Neural progenitor cell (in vitro differentiated cells): ENCODE measurements around the gene RRAGA. TPM values are rescaled to one million over a fixed set of nuclear protein-coding genes. Genes with fewer than 3 reads are reported as not detected.

Source experiments
- DNase-seq: peaks from one replicate; pipeline ENCODE4 v3.0.0-alpha.2; 2016; ENCODE audit warnings: low spot score
- H2AFZ ChIP-seq: fragments of 200-600 bp; sonication (generic); replicated peaks from 2 replicates; pipeline ENCODE4 v1.6.1; 2016; ENCODE audit warnings: antibody characterized with exemption
- H3F3A ChIP-seq: fragments of 200-600 bp; sonication (generic); 2 replicates; pipeline ENCODE4 v1.6.1; 2016; ENCODE audit warnings: antibody characterized with exemption, low read depth
- H3K27ac ChIP-seq: fragments of 200-600 bp; sonication (generic); 2 replicates; pipeline ENCODE4 v1.5.1; 2016; ENCODE audit warnings: mild to moderate bottlenecking
- H3K27me3 ChIP-seq: fragments of 200-600 bp; sonication (generic); 2 replicates; pipeline ENCODE4 v1.6.1; 2016; ENCODE audit warnings: mild to moderate bottlenecking, moderate library complexity
- H3K36me3 ChIP-seq: fragments of 200-600 bp; sonication (generic); 2 replicates; pipeline ENCODE4 v1.5.1; 2016
- H3K4me1 ChIP-seq: fragments of 200-600 bp; sonication (generic); 2 replicates; pipeline ENCODE4 v1.6.1; 2016; ENCODE audit warnings: mixed run types
- H3K4me2 ChIP-seq: fragments of 200-600 bp; sonication (generic); 2 replicates; pipeline ENCODE4 v1.6.1; 2016
- H3K4me3 ChIP-seq: fragments of 200-600 bp; sonication (generic); 2 replicates; pipeline ENCODE4 v1.5.1; 2016
- H3K79me2 ChIP-seq: fragments of 200-600 bp; sonication (generic); 2 replicates; pipeline ENCODE4 v1.6.1; 2016; ENCODE audit warnings: low read depth
- H3K9ac ChIP-seq: fragments of 200-600 bp; sonication (generic); 2 replicates; pipeline ENCODE4 v1.6.1; 2016
- H3K9me3 ChIP-seq: fragments of 200-600 bp; sonication (generic); 2 replicates; pipeline ENCODE4 v1.5.1; 2016; ENCODE audit warnings: low read depth
- H4K20me1 ChIP-seq: fragments of 200-600 bp; sonication (generic); 2 replicates; pipeline ENCODE4 v1.6.1; 2016; ENCODE audit warnings: low read depth
- H3K27ac Mint-ChIP-seq: 3 replicates; pipeline ENCODE4 v1.8.0; 2021; ENCODE audit warnings: mixed read lengths
- H3K27me3 Mint-ChIP-seq: 2 replicates; pipeline ENCODE4 v1.8.0; 2022; ENCODE audit warnings: low read depth, mild to moderate bottlenecking, inconsistent platforms, moderate library complexity, mixed read lengths; ENCODE audit not compliant: insufficient read depth
- H3K36me3 Mint-ChIP-seq: 3 replicates; pipeline ENCODE4 v1.8.0; 2021; ENCODE audit warnings: mixed read lengths
- H3K4me1 Mint-ChIP-seq: 3 replicates; pipeline ENCODE4 v1.8.0; 2021; ENCODE audit warnings: mixed read lengths
- H3K4me3 Mint-ChIP-seq: 3 replicates; pipeline ENCODE4 v1.8.0; 2021; ENCODE audit warnings: mild to moderate bottlenecking, moderate library complexity, mixed read lengths
- H3K9me3 Mint-ChIP-seq: 3 replicates; pipeline ENCODE4 v1.8.0; 2020; ENCODE audit warnings: mixed read lengths
- EZH2 ChIP-seq: fragments of 200-600 bp; sonication (generic); IDR thresholded peaks from 2 replicates; pipeline ENCODE4 v1.6.1; 2017; ENCODE audit warnings: antibody characterized with exemption, mild to moderate bottlenecking, moderate library complexity
- EZH2phosphoT487 ChIP-seq: fragments of 200-600 bp; sonication (generic); IDR thresholded peaks from 2 replicates; pipeline ENCODE4 v1.6.1; 2017; ENCODE audit warnings: antibody characterized with exemption
- total RNA-seq: library from RNA; depleted of rRNA; stranded (reverse); fragments of >200 nt; gene quantifications from 2 replicates; pipeline ENCODE4 v1.2.3, GENCODE V29; 2015; ENCODE audit warnings: low replicate concordance
- TF ChIP-seq, protein P1 (sequence below): fragments of 200-600 bp; sonication (generic); IDR thresholded peaks from 2 replicates; pipeline ENCODE4 v1.5.1; 2017; ENCODE audit warnings: antibody characterized with exemption, mild to moderate bottlenecking

Gene RRAGA
- total RNA-seq, 1 donor from 2014 or later, result 35.9 TPM

GRCh38 chr9:19023078-19023477 is 26.1 kb upstream of the RRAGA start:
- Mint-ChIP-seq H3K4me3 (no peak overlapping the region), H3K27ac (no peak overlapping the region), H3K4me1 (peaks cover 2% of the 10 kb centered on the region), H3K36me3 (no peaks in the 10 kb centered on the region), H3K27me3 (peaks cover 5% of the 10 kb centered on the region), H3K9me3 (peaks cover 2% of the 10 kb centered on the region)
- no peaks in the 10 kb centered on the region for H3K4me1 ChIP-seq
- no peaks in the 10 kb centered on the region for H3K79me2 ChIP-seq
- no peaks in the 10 kb centered on the region for H3F3A ChIP-seq
- no peak overlapping the region for H3K9ac ChIP-seq
- no peak for DNase-seq
- H4K20me1 ChIP-seq, result no peaks in the 10 kb centered on the region
- H3K36me3 ChIP-seq, result no peaks in the 10 kb centered on the region
- TF ChIP-seq, protein P1, sequence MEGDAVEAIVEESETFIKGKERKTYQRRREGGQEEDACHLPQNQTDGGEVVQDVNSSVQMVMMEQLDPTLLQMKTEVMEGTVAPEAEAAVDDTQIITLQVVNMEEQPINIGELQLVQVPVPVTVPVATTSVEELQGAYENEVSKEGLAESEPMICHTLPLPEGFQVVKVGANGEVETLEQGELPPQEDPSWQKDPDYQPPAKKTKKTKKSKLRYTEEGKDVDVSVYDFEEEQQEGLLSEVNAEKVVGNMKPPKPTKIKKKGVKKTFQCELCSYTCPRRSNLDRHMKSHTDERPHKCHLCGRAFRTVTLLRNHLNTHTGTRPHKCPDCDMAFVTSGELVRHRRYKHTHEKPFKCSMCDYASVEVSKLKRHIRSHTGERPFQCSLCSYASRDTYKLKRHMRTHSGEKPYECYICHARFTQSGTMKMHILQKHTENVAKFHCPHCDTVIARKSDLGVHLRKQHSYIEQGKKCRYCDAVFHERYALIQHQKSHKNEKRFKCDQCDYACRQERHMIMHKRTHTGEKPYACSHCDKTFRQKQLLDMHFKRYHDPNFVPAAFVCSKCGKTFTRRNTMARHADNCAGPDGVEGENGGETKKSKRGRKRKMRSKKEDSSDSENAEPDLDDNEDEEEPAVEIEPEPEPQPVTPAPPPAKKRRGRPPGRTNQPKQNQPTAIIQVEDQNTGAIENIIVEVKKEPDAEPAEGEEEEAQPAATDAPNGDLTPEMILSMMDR, result no peak
- TF ChIP-seq EZH2, result no peak
- TF ChIP-seq EZH2phosphoT487, result no peak
- H2AFZ ChIP-seq, result no peak overlapping the region
- no peaks in the 10 kb centered on the region for H3K9me3 ChIP-seq
- no peak overlapping the region for H3K4me2 ChIP-seq
- no peaks in the 10 kb centered on the region for H3K27me3 ChIP-seq
- no peak overlapping the region for H3K27ac ChIP-seq
- H3K4me3 ChIP-seq, result no peak overlapping the region

DNA sequence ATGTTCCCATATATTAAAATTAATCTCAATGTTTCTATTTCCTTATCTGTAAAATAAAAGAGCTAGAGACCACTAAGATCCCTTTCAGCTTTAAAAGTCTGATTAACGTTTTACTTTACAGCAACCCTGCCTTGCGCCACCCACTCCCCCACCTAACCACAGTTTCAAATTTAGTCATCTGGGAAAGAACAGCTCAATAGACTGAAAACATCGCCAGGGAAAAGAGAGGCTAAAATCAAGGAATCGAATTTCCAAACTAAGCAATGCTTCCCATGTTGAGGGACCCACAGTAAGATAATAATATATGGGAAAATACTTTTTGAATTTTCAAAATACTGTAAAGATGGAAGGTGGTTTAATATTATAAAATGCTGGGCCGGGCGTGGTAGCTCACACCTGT is 22.9 kb upstream of the RRAGA start:
- Histone ChIP-seq H3K9me3 (no peaks in the 10 kb centered on the region), H3F3A (no peaks in the 10 kb centered on the region), H3K27me3 (no peaks in the 10 kb centered on the region), H3K79me2 (no peaks in the 10 kb centered on the region), H3K4me2 (no peak overlapping the region), H3K27ac (no peak overlapping the region), H3K4me3 (no peak overlapping the region), H3K9ac (no peak overlapping the region), H3K4me1 (no peaks in the 10 kb centered on the region), H2AFZ (no peak overlapping the region), H3K36me3 (no peaks in the 10 kb centered on the region), H4K20me1 (no peaks in the 10 kb centered on the region)
- H3K27me3 Mint-ChIP-seq, result peaks cover 7% of the 10 kb centered on the region
- H3K9me3 Mint-ChIP-seq, result peaks cover 2% of the 10 kb centered on the region
- DNase-seq, result no peak
- H3K4me1 Mint-ChIP-seq, result peaks cover 4% of the 10 kb centered on the region
- H3K27ac Mint-ChIP-seq, result no peak overlapping the region
- H3K4me3 Mint-ChIP-seq, result no peak overlapping the region
- H3K36me3 Mint-ChIP-seq, result no peaks in the 10 kb centered on the region
- no peak for TF ChIP-seq EZH2phosphoT487
- no peak for TF ChIP-seq EZH2
- TF ChIP-seq, protein P1, result no peak

- Histone ChIP-seq H3K4me3 (no peak overlapping the region), H3K4me1 (no peaks in the 10 kb centered on the region), H3K9ac (no peak overlapping the region), H4K20me1 (no peaks in the 10 kb centered on the region), H3K4me2 (no peak overlapping the region), H3K27me3 (no peaks in the 10 kb centered on the region), H3K79me2 (no peaks in the 10 kb centered on the region), H3F3A (no peaks in the 10 kb centered on the region), H3K27ac (no peak overlapping the region), H3K36me3 (no peaks in the 10 kb centered on the region), H3K9me3 (no peaks in the 10 kb centered on the region), H2AFZ (no peak overlapping the region)
- Mint-ChIP-seq H3K36me3 (no peaks in the 10 kb centered on the region), H3K4me1 (peaks cover 4% of the 10 kb centered on the region), H3K4me3 (no peak overlapping the region), H3K9me3 (peaks cover 2% of the 10 kb centered on the region), H3K27ac (no peak overlapping the region), H3K27me3 (peaks cover 7% of the 10 kb centered on the region)
- DNase-seq, result no peak
- TF ChIP-seq, protein P1, result no peak
- TF ChIP-seq EZH2, result no peak
- TF ChIP-seq EZH2phosphoT487, result no peak
Observed at GRCh38 chr9:19027825-19028224, 21.4 kb upstream of the RRAGA start.
